GM12878 (cell line): Measurements from ENCODE around the gene U2AF2. TPM values are rescaled to one million over a fixed set of nuclear protein-coding genes. Genes with fewer than 3 reads are reported as not detected.

Source experiments
- ATAC-seq: fragments of 200-7000 bp; cut with Tn5 transposase; 3 replicates; pipeline ENCODE4 v1.9.1; 2020; ENCODE audit warnings: mild to moderate bottlenecking, moderate library complexity
- BruUV-seq: library from RNA; stranded (reverse); fragments of 400-500 nt; replicated peaks from 2 replicates; lab custom pipeline; 2021; lab: Mats Ljungman, UMichigan
- CTCF ChIA-PET: fragments of 300-600 bp; sonication (Branson Sonifier 250); formaldehyde crosslinking; extraction: SDS; loops from one replicate; lab custom pipeline; 2021; ENCODE audit warnings: inconsistent platforms; lab: Yijun Ruan, JAX
- POLR2A ChIA-PET: fragments of 350-600 bp; formaldehyde crosslinking; extraction: SDS; loops from one replicate; lab custom pipeline; 2021; ENCODE audit warnings: inconsistent platforms; lab: Charles Lee
- RAD21 ChIA-PET: fragments of 300-600 bp; sonication (Branson Sonifier 250); formaldehyde crosslinking; loops from one replicate; lab custom pipeline; 2023; ENCODE audit warnings: antibody characterized with exemption; ENCODE audit not compliant: unreplicated experiment; lab: Charles Lee
- SMC1A ChIA-PET: fragments of 300-600 bp; sonication (Branson Sonifier 250); formaldehyde crosslinking; loops from one replicate; lab custom pipeline; 2023; ENCODE audit not compliant: unreplicated experiment, uncharacterized antibody; lab: Charles Lee
- DNase-seq: peaks from one replicate; pipeline ENCODE4 v3.0.0-alpha.2; 2011; ENCODE audit warnings: low read depth, low spot score
- FAIRE-seq: peaks from 3 replicates; lab custom pipeline; 2011; peaks lifted over from hg19 to GRCh38; lab: Jason Lieb, UNC
- H2AFZ ChIP-seq: 2 replicates; pipeline ENCODE4 v1.6.0; 2011; ENCODE audit warnings: low read depth, low read length, control low read depth; ENCODE audit not compliant: control insufficient read depth
- H3K27ac ChIP-seq: 2 replicates; pipeline ENCODE4 v1.5.1; 2011; ENCODE audit warnings: control low read depth; ENCODE audit not compliant: control insufficient read depth, insufficient read depth
- H3K27me3 ChIP-seq, 2 experiments: replicated peaks in 1 of 2; 2 replicates each; pipeline versions ENCODE4 v1.6.0 to v1.6.1; 2011; ENCODE audit warnings: low read length in 1 of 2; ENCODE audit not compliant: control insufficient read depth in 2 of 2, insufficient read depth in 2 of 2
- H3K36me3 ChIP-seq, 2 experiments: 2 replicates each; pipeline ENCODE4 v1.5.1; 2011; ENCODE audit warnings: low read length in 1 of 2; ENCODE audit not compliant: control insufficient read depth in 2 of 2, insufficient read depth in 2 of 2
- H3K4me1 ChIP-seq: 2 replicates; pipeline ENCODE4 v1.6.1; 2011; ENCODE audit warnings: mild to moderate bottlenecking, low read length, moderate library complexity, mixed read lengths; ENCODE audit not compliant: control insufficient read depth, insufficient read depth
- H3K4me2 ChIP-seq: 2 replicates; pipeline ENCODE4 v1.6.0; 2011; ENCODE audit warnings: control low read depth; ENCODE audit not compliant: control insufficient read depth, insufficient read depth
- H3K4me3 ChIP-seq: fragments of 200-600 bp; sonication (generic); 2 replicates; pipeline ENCODE4 v1.5.1; 2016
- H3K79me2 ChIP-seq: 2 replicates; pipeline ENCODE4 v1.6.0; 2011; ENCODE audit warnings: low read length; ENCODE audit not compliant: control insufficient read depth, insufficient read depth
- H3K9ac ChIP-seq: 2 replicates; pipeline ENCODE4 v1.8.0; 2011; ENCODE audit warnings: low read length, control low read depth, mixed read lengths; ENCODE audit not compliant: control insufficient read depth, insufficient read depth
- H3K9me3 ChIP-seq: replicated peaks from 3 replicates; pipeline ENCODE4 v1.5.1; 2011; ENCODE audit warnings: mild to moderate bottlenecking, low read length; ENCODE audit not compliant: control insufficient read depth, insufficient read depth
- H4K20me1 ChIP-seq: 2 replicates; pipeline ENCODE4 v1.6.0; 2011; ENCODE audit not compliant: control insufficient read depth, insufficient read depth
- CHD4 ChIP-seq: fragments of 200-600 bp; sonication (generic); IDR thresholded peaks from 2 replicates; pipeline ENCODE4 v1.6.1; 2016; ENCODE audit warnings: mild to moderate bottlenecking
- NFXL1 ChIP-seq: fragments of 450-650 bp; IDR thresholded peaks from 2 replicates; pipeline ENCODE4 v1.6.1; 2017; ENCODE audit warnings: antibody characterized with exemption, mild to moderate bottlenecking, borderline replicate concordance
- POLR2A ChIP-seq: IDR thresholded peaks from 2 replicates; pipeline ENCODE4 v1.6.1; 2011; ENCODE audit warnings: low read depth, mild to moderate bottlenecking, low read length
- POLR2AphosphoS2 ChIP-seq: IDR thresholded peaks from 2 replicates; pipeline ENCODE4 v1.6.1; 2011; ENCODE audit warnings: low read depth, mild to moderate bottlenecking, low read length, improper control_type of control experiment, moderate library complexity
- POLR2AphosphoS5 ChIP-seq: IDR thresholded peaks from 2 replicates; pipeline ENCODE4 v1.6.1; 2011; ENCODE audit warnings: mild to moderate bottlenecking, low read length, inconsistent platforms
- RFX5 ChIP-seq: IDR thresholded peaks from 2 replicates; pipeline ENCODE4 v1.6.1; 2011; ENCODE audit warnings: low read depth, low read length, improper control_type of control experiment
- ZBED1 ChIP-seq: IDR thresholded peaks from 2 replicates; pipeline ENCODE4 v1.6.1; 2016; ENCODE audit warnings: borderline replicate concordance
- ZNF622 ChIP-seq: fragments of 450-650 bp; IDR thresholded peaks from 2 replicates; pipeline ENCODE4 v1.6.1; 2017; ENCODE audit warnings: mild to moderate bottlenecking, inconsistent platforms
- WGBS: methylation state at CpG from one replicate; pipeline ENCODE4 v1.1.6; 2016; ENCODE audit warnings: low lambda C conversion rate; ENCODE audit not compliant: insufficient replicate concordance, insufficient coverage; ENCODE audit errors: missing lambda C conversion rate; 5-methylcytosine and 5-hydroxymethylcytosine counted together
- in situ Hi-C: fragments of 300-500 bp; cut with MboI; formaldehyde crosslinking; loops from 9 replicates; pipeline ENCODE4 v1.14.3; 2018; ENCODE audit warnings: mixed read lengths
- intact Hi-C: fragments of 100-400 bp; cut with micrococcal nuclease; formaldehyde crosslinking; loops from one replicate; pipeline ENCODE4 v1.14.2; 2022; ENCODE audit not compliant: unreplicated experiment
- polyA plus RNA-seq, 11 experiments: library from polyadenylated mRNA; depleted of rRNA in 4 of 11; unstranded in 6 of 11; stranded (reverse) in 5 of 11; fragments of >200 nt; fragmentation: Nextera tagmentation in 4 of 11; fragmentation: Illumina TruSeq in 1 of 11; extraction: Ambion mirVana in 4 of 11; extraction: Trizol in 1 of 11; gene quantifications; 1 replicate in 1 of 11; 2 replicates in 10 of 11; pipeline versions ENCODE4 v1.2.1 to v1.2.3, GENCODE V29; 2011 to 2016; ENCODE audit warnings: inconsistent platforms in 2 of 11, missing spikeins in 2 of 11, low read depth in 1 of 11
- total RNA-seq, 4 experiments: library from RNA; depleted of rRNA in 3 of 4; stranded (reverse); fragments of >200 nt in 3 of 4; fragmentation: Illumina TruSeq in 1 of 4; extraction: Trizol in 1 of 4; gene quantifications; 2 replicates each; pipeline versions ENCODE4 v1.2.1 to v1.2.3, GENCODE V29; 2013 to 2021
- TF ChIP-seq, protein P1 (sequence below): IDR thresholded peaks from 2 replicates; pipeline ENCODE4 v1.6.1; 2011; ENCODE audit warnings: mild to moderate bottlenecking, low read depth, low read length, moderate library complexity; ENCODE audit not compliant: insufficient replicate concordance

The U2AF2 gene
- total and polyA plus RNA-seq, 10 of the 15 experiments (the other 5 are each of a cell fraction or from before 2014, with no cell fraction given), result 3.0 to 338 (median 130) TPM

DNA sequence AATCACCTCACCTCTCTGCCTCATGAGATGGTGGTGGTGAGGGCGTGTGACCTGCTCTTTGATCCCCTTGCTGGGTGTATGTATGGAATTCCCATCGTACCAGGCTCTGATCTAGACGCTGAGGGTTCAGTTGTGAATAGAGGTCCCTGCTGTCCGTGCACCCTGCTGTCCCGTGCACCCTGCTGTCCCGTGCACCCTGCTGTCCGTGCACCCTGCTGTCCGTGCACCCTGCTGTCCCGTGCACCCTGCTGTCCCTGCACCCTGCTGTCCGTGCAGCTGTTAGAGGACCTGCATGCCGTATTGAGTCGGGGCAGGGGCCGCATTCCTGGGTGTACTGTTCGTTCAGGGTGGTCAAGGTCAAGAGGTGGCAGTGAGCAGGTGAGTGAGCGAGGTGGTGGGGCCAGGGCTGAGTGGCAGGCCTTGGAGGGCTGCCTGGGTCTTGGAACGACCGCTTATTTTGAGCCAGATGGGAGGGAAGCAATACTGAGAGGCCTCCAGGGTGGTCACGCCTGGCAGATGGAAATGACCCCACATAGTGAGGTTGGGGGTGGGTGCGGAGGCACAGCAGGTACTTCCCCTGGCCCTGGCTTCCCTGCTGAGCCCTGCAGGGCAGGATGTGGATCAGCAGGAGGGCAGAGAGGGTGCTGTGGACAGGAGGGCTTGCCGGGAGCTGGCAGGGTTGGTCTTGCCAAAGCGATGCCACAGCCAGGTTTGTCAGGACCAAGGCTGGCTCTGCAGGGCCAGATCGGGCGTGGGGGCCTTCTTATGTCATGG is 15.6 kb downstream of the U2AF2 start:
- DNase-seq (no peak), FAIRE-seq (peak; percentile 41), ATAC-seq (no peak)
- Histone ChIP-seq H2AFZ (no peak overlapping the region), H3K36me3 (peaks cover 26 to 47% of the 10 kb centered on the region in 2 experiments), H3K27me3 (no peaks in the 10 kb centered on the region), H3K4me1 (no peaks in the 10 kb centered on the region; the same call in 1 of the 2 replicates), H4K20me1 (peaks cover 16% of the 10 kb centered on the region), H3K9ac (no peak overlapping the region), H3K9me3 (no peaks in the 10 kb centered on the region), H3K27ac (no peak overlapping the region), H3K4me2 (no peak overlapping the region), H3K79me2 (peaks cover 21% of the 10 kb centered on the region), H3K4me3 (no peak overlapping the region)
- in situ Hi-C loops, result loop anchor here (25.0 kb wide), 1 partner anchor 1533 kb away; the partner anchor contains the start of gene CNOT3
- TF ChIP-seq NFXL1 (no peak), CHD4 (no peak), ZNF622 (no peak), POLR2A (peak; percentile 55), RFX5 (no peak), POLR2AphosphoS2 (no peak), ZBED1 (no peak), POLR2AphosphoS5 (peak; percentile 41; the same call in 1 of the 2 replicates)
- TF ChIP-seq, protein P1, sequence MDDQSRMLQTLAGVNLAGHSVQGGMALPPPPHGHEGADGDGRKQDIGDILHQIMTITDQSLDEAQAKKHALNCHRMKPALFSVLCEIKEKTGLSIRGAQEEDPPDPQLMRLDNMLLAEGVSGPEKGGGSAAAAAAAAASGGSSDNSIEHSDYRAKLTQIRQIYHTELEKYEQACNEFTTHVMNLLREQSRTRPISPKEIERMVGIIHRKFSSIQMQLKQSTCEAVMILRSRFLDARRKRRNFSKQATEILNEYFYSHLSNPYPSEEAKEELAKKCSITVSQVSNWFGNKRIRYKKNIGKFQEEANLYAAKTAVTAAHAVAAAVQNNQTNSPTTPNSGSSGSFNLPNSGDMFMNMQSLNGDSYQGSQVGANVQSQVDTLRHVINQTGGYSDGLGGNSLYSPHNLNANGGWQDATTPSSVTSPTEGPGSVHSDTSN, result no peak
- 83% methylated on average over 23 of the region's 23 CpGs for WGBS
- ChIA-PET SMC1A (interaction anchor here (1.4 to 1.6 kb wide), 2 partner anchors 13 to 38 kb away, joined by 6 to 15 read pairs; no protein-coding TSS in a partner anchor), POLR2A (interaction anchor here (0.6 to 1.2 kb wide), 3 partner anchors 14 to 1499 kb away, joined by 3 to 5 read pairs (median 4); no protein-coding TSS in a partner anchor), CTCF (interaction anchor here (1.4 to 3.6 kb wide), 3 partner anchors 14 to 38 kb away, joined by 10 to 33 read pairs (median 14); no protein-coding TSS in a partner anchor), RAD21 (interaction anchor here (1.5 to 1.9 kb wide), 2 partner anchors 13 to 38 kb away, joined by 9 to 11 read pairs; no protein-coding TSS in a partner anchor)
- BruUV-seq, result no TSS peak
- intact Hi-C loops, result no loop called here
